ENCODE data around the gene EIPR1.

The EIPR1 gene

DNA sequence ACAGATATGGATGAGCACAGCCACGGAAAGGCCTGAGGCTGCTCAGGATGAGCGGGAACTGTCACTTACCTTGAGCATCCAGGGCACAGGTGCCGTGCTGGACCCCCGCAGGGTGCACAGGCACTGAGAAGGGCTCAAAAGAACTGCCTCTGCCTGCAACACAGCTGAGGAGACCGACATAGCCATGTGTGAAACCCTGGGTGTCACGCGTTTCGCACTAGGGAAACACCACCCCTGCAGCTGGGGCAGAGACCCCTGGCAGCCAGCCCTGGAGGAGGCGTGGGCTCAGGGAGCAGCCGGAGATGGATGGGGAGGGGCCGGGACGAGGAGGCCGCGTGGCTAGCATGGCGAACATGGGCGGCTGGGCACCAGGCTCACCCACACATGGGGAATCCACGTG lies 228.9 kb downstream of the EIPR1 start:
- ATAC-seq, result no peak
- TF ChIP-seq RARB (CRISPR knock-in tag; IDR thresholded peaks at IDR 0.05), result no peak
- no peak for TF ChIP-seq ZNF70 (CRISPR knock-in tag; IDR thresholded peaks at IDR 0.05)
- TF ChIP-seq ZC3H10 (CRISPR knock-in tag; IDR thresholded peaks at IDR 0.05), result no peak
- TF ChIP-seq TCF4 (CRISPR knock-in tag; IDR thresholded peaks at IDR 0.05; ENCODE audit: borderline replicate concordance), result no peak
- TF ChIP-seq, protein P1, sequence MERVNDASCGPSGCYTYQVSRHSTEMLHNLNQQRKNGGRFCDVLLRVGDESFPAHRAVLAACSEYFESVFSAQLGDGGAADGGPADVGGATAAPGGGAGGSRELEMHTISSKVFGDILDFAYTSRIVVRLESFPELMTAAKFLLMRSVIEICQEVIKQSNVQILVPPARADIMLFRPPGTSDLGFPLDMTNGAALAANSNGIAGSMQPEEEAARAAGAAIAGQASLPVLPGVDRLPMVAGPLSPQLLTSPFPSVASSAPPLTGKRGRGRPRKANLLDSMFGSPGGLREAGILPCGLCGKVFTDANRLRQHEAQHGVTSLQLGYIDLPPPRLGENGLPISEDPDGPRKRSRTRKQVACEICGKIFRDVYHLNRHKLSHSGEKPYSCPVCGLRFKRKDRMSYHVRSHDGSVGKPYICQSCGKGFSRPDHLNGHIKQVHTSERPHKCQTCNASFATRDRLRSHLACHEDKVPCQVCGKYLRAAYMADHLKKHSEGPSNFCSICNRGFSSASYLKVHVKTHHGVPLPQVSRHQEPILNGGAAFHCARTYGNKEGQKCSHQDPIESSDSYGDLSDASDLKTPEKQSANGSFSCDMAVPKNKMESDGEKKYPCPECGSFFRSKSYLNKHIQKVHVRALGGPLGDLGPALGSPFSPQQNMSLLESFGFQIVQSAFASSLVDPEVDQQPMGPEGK (CRISPR knock-in tag; IDR thresholded peaks at IDR 0.05; ENCODE audit: borderline replicate concordance), result no peak
- TF ChIP-seq ZNF565 (CRISPR knock-in tag; conservative IDR thresholded peaks at IDR 0.05; ENCODE audit: low read depth), result no peak
- TF ChIP-seq SNAI2 (CRISPR knock-in tag; IDR thresholded peaks at IDR 0.05), result no peak
- TF ChIP-seq TOX (CRISPR knock-in tag; IDR thresholded peaks at IDR 0.05; ENCODE audit: borderline replicate concordance), result no peak
- TF ChIP-seq BACH2 (CRISPR knock-in tag; IDR thresholded peaks at IDR 0.05; ENCODE audit: borderline replicate concordance), result no peak
- TF ChIP-seq GLIS3 (CRISPR knock-in tag; IDR thresholded peaks at IDR 0.05), result no peak
- no peak for TF ChIP-seq ZNF8 (CRISPR knock-in tag; IDR thresholded peaks at IDR 0.05)
- TF ChIP-seq, protein P2, sequence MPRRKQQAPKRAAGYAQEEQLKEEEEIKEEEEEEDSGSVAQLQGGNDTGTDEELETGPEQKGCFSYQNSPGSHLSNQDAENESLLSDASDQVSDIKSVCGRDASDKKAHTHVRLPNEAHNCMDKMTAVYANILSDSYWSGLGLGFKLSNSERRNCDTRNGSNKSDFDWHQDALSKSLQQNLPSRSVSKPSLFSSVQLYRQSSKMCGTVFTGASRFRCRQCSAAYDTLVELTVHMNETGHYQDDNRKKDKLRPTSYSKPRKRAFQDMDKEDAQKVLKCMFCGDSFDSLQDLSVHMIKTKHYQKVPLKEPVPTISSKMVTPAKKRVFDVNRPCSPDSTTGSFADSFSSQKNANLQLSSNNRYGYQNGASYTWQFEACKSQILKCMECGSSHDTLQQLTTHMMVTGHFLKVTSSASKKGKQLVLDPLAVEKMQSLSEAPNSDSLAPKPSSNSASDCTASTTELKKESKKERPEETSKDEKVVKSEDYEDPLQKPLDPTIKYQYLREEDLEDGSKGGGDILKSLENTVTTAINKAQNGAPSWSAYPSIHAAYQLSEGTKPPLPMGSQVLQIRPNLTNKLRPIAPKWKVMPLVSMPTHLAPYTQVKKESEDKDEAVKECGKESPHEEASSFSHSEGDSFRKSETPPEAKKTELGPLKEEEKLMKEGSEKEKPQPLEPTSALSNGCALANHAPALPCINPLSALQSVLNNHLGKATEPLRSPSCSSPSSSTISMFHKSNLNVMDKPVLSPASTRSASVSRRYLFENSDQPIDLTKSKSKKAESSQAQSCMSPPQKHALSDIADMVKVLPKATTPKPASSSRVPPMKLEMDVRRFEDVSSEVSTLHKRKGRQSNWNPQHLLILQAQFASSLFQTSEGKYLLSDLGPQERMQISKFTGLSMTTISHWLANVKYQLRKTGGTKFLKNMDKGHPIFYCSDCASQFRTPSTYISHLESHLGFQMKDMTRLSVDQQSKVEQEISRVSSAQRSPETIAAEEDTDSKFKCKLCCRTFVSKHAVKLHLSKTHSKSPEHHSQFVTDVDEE (CRISPR knock-in tag; IDR thresholded peaks at IDR 0.05), result no peak
- TF ChIP-seq, protein P3, sequence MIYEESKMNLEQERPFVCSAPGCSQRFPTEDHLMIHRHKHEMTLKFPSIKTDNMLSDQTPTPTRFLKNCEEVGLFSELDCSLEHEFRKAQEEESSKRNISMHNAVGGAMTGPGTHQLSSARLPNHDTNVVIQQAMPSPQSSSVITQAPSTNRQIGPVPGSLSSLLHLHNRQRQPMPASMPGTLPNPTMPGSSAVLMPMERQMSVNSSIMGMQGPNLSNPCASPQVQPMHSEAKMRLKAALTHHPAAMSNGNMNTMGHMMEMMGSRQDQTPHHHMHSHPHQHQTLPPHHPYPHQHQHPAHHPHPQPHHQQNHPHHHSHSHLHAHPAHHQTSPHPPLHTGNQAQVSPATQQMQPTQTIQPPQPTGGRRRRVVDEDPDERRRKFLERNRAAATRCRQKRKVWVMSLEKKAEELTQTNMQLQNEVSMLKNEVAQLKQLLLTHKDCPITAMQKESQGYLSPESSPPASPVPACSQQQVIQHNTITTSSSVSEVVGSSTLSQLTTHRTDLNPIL (CRISPR knock-in tag; IDR thresholded peaks at IDR 0.05; ENCODE audit: low read depth), result no peak
- no peak for TF ChIP-seq ESRRG (CRISPR knock-in tag; IDR thresholded peaks at IDR 0.05)
- TF ChIP-seq, protein P4, sequence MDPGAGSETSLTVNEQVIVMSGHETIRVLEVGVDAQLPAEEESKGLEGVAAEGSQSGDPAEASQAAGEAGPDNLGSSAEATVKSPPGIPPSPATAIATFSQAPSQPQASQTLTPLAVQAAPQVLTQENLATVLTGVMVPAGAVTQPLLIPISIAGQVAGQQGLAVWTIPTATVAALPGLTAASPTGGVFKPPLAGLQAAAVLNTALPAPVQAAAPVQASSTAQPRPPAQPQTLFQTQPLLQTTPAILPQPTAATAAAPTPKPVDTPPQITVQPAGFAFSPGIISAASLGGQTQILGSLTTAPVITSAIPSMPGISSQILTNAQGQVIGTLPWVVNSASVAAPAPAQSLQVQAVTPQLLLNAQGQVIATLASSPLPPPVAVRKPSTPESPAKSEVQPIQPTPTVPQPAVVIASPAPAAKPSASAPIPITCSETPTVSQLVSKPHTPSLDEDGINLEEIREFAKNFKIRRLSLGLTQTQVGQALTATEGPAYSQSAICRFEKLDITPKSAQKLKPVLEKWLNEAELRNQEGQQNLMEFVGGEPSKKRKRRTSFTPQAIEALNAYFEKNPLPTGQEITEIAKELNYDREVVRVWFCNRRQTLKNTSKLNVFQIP (CRISPR knock-in tag; IDR thresholded peaks at IDR 0.05; ENCODE audit: borderline replicate concordance, low read depth), result no peak
- TF ChIP-seq ARNTL (CRISPR knock-in tag; IDR thresholded peaks at IDR 0.05; ENCODE audit: borderline replicate concordance, low read depth), result no peak
- no peak for TF ChIP-seq CSDC2 (CRISPR knock-in tag; IDR thresholded peaks at IDR 0.05)
- no peak for TF ChIP-seq OSR1 (CRISPR knock-in tag; IDR thresholded peaks at IDR 0.05)
- TF ChIP-seq, protein P5, sequence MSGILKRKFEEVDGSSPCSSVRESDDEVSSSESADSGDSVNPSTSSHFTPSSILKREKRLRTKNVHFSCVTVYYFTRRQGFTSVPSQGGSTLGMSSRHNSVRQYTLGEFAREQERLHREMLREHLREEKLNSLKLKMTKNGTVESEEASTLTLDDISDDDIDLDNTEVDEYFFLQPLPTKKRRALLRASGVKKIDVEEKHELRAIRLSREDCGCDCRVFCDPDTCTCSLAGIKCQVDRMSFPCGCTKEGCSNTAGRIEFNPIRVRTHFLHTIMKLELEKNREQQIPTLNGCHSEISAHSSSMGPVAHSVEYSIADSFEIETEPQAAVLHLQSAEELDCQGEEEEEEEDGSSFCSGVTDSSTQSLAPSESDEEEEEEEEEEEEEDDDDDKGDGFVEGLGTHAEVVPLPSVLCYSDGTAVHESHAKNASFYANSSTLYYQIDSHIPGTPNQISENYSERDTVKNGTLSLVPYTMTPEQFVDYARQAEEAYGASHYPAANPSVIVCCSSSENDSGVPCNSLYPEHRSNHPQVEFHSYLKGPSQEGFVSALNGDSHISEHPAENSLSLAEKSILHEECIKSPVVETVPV (CRISPR knock-in tag; IDR thresholded peaks at IDR 0.05), result no peak

DNA sequence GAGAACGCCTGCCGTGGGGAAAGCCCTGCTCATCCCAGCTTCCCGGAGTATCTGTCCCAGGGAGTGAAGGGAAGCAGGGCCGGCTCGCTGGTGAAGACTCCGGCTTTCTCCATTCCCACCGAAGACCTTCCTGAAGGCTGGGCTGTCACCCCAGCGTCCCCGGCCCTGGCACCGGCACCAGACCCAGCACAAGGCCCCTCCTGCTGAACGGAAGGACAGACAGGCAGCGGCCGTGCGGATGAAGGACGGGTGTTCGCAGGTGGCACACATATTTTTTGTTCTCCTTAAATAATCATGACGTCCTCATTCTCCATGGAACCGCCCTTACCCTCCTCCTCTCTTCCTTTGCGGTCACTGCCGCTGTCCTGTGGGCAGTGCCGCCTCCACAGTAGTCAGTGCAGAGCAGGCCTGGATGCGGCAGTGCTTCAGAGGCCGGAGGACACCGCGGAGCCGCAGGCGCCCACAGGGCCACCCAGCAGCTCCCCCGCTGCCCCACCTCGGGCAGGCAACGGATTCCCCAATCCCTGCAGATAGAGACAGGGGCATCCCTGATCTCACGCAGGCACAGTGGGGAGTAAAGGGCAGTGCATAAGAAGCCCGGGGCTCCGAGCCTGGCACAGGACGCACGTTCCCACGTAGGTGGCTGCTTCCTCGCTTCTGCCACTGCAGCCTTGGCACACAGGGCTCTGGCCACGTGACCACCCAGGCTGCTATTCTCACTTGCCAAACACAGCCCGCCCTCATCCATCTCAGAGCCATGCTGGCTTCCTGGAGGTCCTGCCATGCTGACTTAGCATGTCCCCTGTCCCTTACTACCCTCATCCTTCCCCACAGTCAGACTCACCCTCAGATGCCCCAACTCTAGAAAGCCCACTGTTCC lies 229.7 kb downstream of the EIPR1 start:
- ATAC-seq, result no peak; the same call in 2 of the 3 replicates
- TF ChIP-seq ZNF70 (CRISPR knock-in tag; IDR thresholded peaks at IDR 0.05), result no peak
- TF ChIP-seq BACH2 (CRISPR knock-in tag; IDR thresholded peaks at IDR 0.05; ENCODE audit: borderline replicate concordance), result no peak
- TF ChIP-seq ESRRG (CRISPR knock-in tag; IDR thresholded peaks at IDR 0.05), result no peak
- TF ChIP-seq PPARA (CRISPR knock-in tag; IDR thresholded peaks at IDR 0.05; ENCODE audit: borderline replicate concordance), result no peak
- TF ChIP-seq, protein P2 (CRISPR knock-in tag; IDR thresholded peaks at IDR 0.05), result no peak
- TF ChIP-seq, protein P4 (CRISPR knock-in tag; IDR thresholded peaks at IDR 0.05; ENCODE audit: borderline replicate concordance, low read depth), result no peak
- no peak for TF ChIP-seq ZNF8 (CRISPR knock-in tag; IDR thresholded peaks at IDR 0.05)
- no peak for TF ChIP-seq OSR1 (CRISPR knock-in tag; IDR thresholded peaks at IDR 0.05)
- TF ChIP-seq SNAI2 (CRISPR knock-in tag; IDR thresholded peaks at IDR 0.05), result no peak
- no peak for TF ChIP-seq ARNTL (CRISPR knock-in tag; IDR thresholded peaks at IDR 0.05; ENCODE audit: borderline replicate concordance, low read depth)
- no peak for TF ChIP-seq ISL1 (CRISPR knock-in tag; IDR thresholded peaks at IDR 0.05)
- TF ChIP-seq, protein P1 (CRISPR knock-in tag; IDR thresholded peaks at IDR 0.05; ENCODE audit: borderline replicate concordance), result no peak
- TF ChIP-seq ZFP30 (CRISPR knock-in tag; IDR thresholded peaks at IDR 0.05), result no peak
